ENCODE results near the gene ITPK1. TPM values are rescaled to one million over a fixed set of nuclear protein-coding genes. Genes with fewer than 3 reads are reported as not detected.

The ITPK1 gene
- polyA plus RNA-seq, 4 donors = 98.8 to 153 (median 138) TPM

GRCh38 chr14:93005135-93005813 is 110.5 kb downstream of the ITPK1 start:
- Histone ChIP-seq H3K4me3 (ENCODE audit: low read depth in 1 of 3, low read length in 3 of 3) (no peak overlapping the region), H3K27ac (ENCODE audit: low read depth in 1 of 3, low read length in 2 of 3) (no peak overlapping the region), H3K9me3 (ENCODE audit: control insufficient read depth in 2 of 2, insufficient read depth in 1 of 2, low read depth in 1 of 2, low read length in 1 of 2) (no peaks in the 10 kb centered on the region), H3K27me3 (ENCODE audit: control insufficient read depth in 3 of 3, insufficient read depth in 3 of 3, low read length in 3 of 3) (no peaks in the 10 kb centered on the region), H3K4me1 (ENCODE audit: control insufficient read depth in 3 of 3, insufficient read depth in 2 of 3, low read depth in 1 of 3, low read length in 2 of 3) (peaks cover 3 to 23% (median 11%) of the 10 kb centered on the region in 3 donors), H3K36me3 (ENCODE audit: control insufficient read depth in 3 of 3, insufficient read depth in 2 of 3, low read depth in 1 of 3, low read length in 3 of 3) (peaks cover 0 to 91% (median 0%) of the 10 kb centered on the region in 3 donors)
- no peak for DNase-seq
- FAIRE-seq = no peak
- WGBS, 3 donors = 86 to 90% (median 87%) methylated on average over 7 of the region's 7 CpGs

GRCh38 chr14:93004699-93005082 is 111.0 kb downstream of the ITPK1 start:
- H3K36me3 ChIP-seq (ENCODE audit: control insufficient read depth in 3 of 3, insufficient read depth in 2 of 3, low read depth in 1 of 3, low read length in 3 of 3) = peaks cover 0 to 87% (median 0%) of the 10 kb centered on the region in 3 donors
- no peak for FAIRE-seq
- H3K27ac ChIP-seq (ENCODE audit: low read depth in 1 of 3, low read length in 2 of 3) = no peak overlapping the region
- no peaks in the 10 kb centered on the region for H3K9me3 ChIP-seq (ENCODE audit: control insufficient read depth in 2 of 2, insufficient read depth in 1 of 2, low read depth in 1 of 2, low read length in 1 of 2)
- no peak overlapping the region for H3K4me3 ChIP-seq (ENCODE audit: low read depth in 1 of 3, low read length in 3 of 3)
- peaks cover 0 to 19% (median 10%) of the 10 kb centered on the region in 3 donors for H3K4me1 ChIP-seq (ENCODE audit: control insufficient read depth in 3 of 3, insufficient read depth in 2 of 3, low read depth in 1 of 3, low read length in 2 of 3)
- no peaks in the 10 kb centered on the region for H3K27me3 ChIP-seq (ENCODE audit: control insufficient read depth in 3 of 3, insufficient read depth in 3 of 3, low read length in 3 of 3)
- no peak for DNase-seq
- 90 to 99% (median 94%) methylated on average over 7 of the region's 7 CpGs for WGBS, 3 donors

GRCh38 chr14:93003945-93004698 is 111.6 kb downstream of the ITPK1 start:
- peaks cover 0 to 87% (median 0%) of the 10 kb centered on the region in 3 donors for H3K36me3 ChIP-seq (ENCODE audit: control insufficient read depth in 3 of 3, insufficient read depth in 2 of 3, low read depth in 1 of 3, low read length in 3 of 3)
- no peaks in the 10 kb centered on the region for H3K27me3 ChIP-seq (ENCODE audit: control insufficient read depth in 3 of 3, insufficient read depth in 3 of 3, low read length in 3 of 3)
- 90 to 93% (median 93%) methylated on average over 18 of the region's 18 CpGs for WGBS, 3 donors
- no peak overlapping the region for H3K27ac ChIP-seq (ENCODE audit: low read depth in 1 of 3, low read length in 2 of 3)
- DNase-seq = no peak
- peaks cover 0 to 19% (median 10%) of the 10 kb centered on the region in 3 donors for H3K4me1 ChIP-seq (ENCODE audit: control insufficient read depth in 3 of 3, insufficient read depth in 2 of 3, low read depth in 1 of 3, low read length in 2 of 3)
- no peak for FAIRE-seq
- no peak overlapping the region for H3K4me3 ChIP-seq (ENCODE audit: low read depth in 1 of 3, low read length in 3 of 3)
- H3K9me3 ChIP-seq (ENCODE audit: control insufficient read depth in 2 of 2, insufficient read depth in 1 of 2, low read depth in 1 of 2, low read length in 1 of 2) = no peaks in the 10 kb centered on the region

- no peak for FAIRE-seq
- H3K9me3 ChIP-seq (ENCODE audit: control insufficient read depth in 2 of 2, insufficient read depth in 1 of 2, low read depth in 1 of 2, low read length in 1 of 2) = no peaks in the 10 kb centered on the region
- no peak overlapping the region for H3K27ac ChIP-seq (ENCODE audit: low read depth in 1 of 3, low read length in 2 of 3)
- no peak for DNase-seq
- no peak overlapping the region for H3K4me3 ChIP-seq (ENCODE audit: low read depth in 1 of 3, low read length in 3 of 3)
- WGBS, 3 donors = 84 to 91% (median 84%) methylated on average over 5 of the region's 5 CpGs
- H3K4me1 ChIP-seq (ENCODE audit: control insufficient read depth in 3 of 3, insufficient read depth in 2 of 3, low read depth in 1 of 3, low read length in 2 of 3) = peaks cover 0 to 11% (median 8%) of the 10 kb centered on the region in 3 donors
- peaks cover 0 to 84% (median 2%) of the 10 kb centered on the region in 3 donors for H3K36me3 ChIP-seq (ENCODE audit: control insufficient read depth in 3 of 3, insufficient read depth in 2 of 3, low read depth in 1 of 3, low read length in 3 of 3)
- no peaks in the 10 kb centered on the region for H3K27me3 ChIP-seq (ENCODE audit: control insufficient read depth in 3 of 3, insufficient read depth in 3 of 3, low read length in 3 of 3)
These were observed 112.8 kb downstream of the ITPK1 start for GRCh38 chr14:93002851-93003298.

- 95 to 99% (median 99%) methylated on average over 6 of the region's 6 CpGs for WGBS, 3 donors
- FAIRE-seq = no peak
These were observed 113.7 kb downstream of the ITPK1 start for GRCh38 chr14:93002049-93002448.

GRCh38 chr14:92998946-92999345 is 116.8 kb downstream of the ITPK1 start:
- FAIRE-seq (no peak), DNase-seq (no peak)
- H3K27ac ChIP-seq (ENCODE audit: low read depth in 1 of 3, low read length in 2 of 3) = no peak overlapping the region
- WGBS, 3 donors = 91 to 95% (median 93%) methylated on average over 10 of the region's 10 CpGs
- peaks cover 0 to 81% (median 4%) of the 10 kb centered on the region in 3 donors for H3K36me3 ChIP-seq (ENCODE audit: control insufficient read depth in 3 of 3, insufficient read depth in 2 of 3, low read depth in 1 of 3, low read length in 3 of 3)
- no peaks in the 10 kb centered on the region for H3K27me3 ChIP-seq (ENCODE audit: control insufficient read depth in 3 of 3, insufficient read depth in 3 of 3, low read length in 3 of 3)
- no peaks in the 10 kb centered on the region for H3K9me3 ChIP-seq (ENCODE audit: control insufficient read depth in 2 of 2, insufficient read depth in 1 of 2, low read depth in 1 of 2, low read length in 1 of 2)
- no peak overlapping the region for H3K4me3 ChIP-seq (ENCODE audit: low read depth in 1 of 3, low read length in 3 of 3)
- peaks cover 0 to 18% (median 0%) of the 10 kb centered on the region in 3 donors for H3K4me1 ChIP-seq (ENCODE audit: control insufficient read depth in 3 of 3, insufficient read depth in 2 of 3, low read depth in 1 of 3, low read length in 2 of 3)

More at GRCh38 chr14:93002049-93002448, 113.7 kb downstream of the ITPK1 start:
- Histone ChIP-seq H3K4me1 (ENCODE audit: control insufficient read depth in 3 of 3, insufficient read depth in 2 of 3, low read depth in 1 of 3, low read length in 2 of 3) (peaks cover 0 to 11% (median 3%) of the 10 kb centered on the region in 3 donors), H3K9me3 (ENCODE audit: control insufficient read depth in 2 of 2, insufficient read depth in 1 of 2, low read depth in 1 of 2, low read length in 1 of 2) (no peaks in the 10 kb centered on the region), H3K27me3 (ENCODE audit: control insufficient read depth in 3 of 3, insufficient read depth in 3 of 3, low read length in 3 of 3) (no peaks in the 10 kb centered on the region), H3K27ac (ENCODE audit: low read depth in 1 of 3, low read length in 2 of 3) (no peak overlapping the region), H3K36me3 (ENCODE audit: control insufficient read depth in 3 of 3, insufficient read depth in 2 of 3, low read depth in 1 of 3, low read length in 3 of 3) (peaks cover 0 to 81% (median 2%) of the 10 kb centered on the region in 3 donors), H3K4me3 (ENCODE audit: low read depth in 1 of 3, low read length in 3 of 3) (no peak overlapping the region)
- DNase-seq = no peak

- H3K27ac ChIP-seq (ENCODE audit: low read depth in 1 of 3, low read length in 2 of 3) = peak overlapping the region in 2 of 3 donors; percentile 9 to 46
- DNase-seq (no peak), FAIRE-seq (no peak)
- H3K9me3 ChIP-seq (ENCODE audit: control insufficient read depth in 2 of 2, insufficient read depth in 1 of 2, low read depth in 1 of 2, low read length in 1 of 2) = no peaks in the 10 kb centered on the region
- peaks cover 0 to 82% (median 6%) of the 10 kb centered on the region in 3 donors for H3K36me3 ChIP-seq (ENCODE audit: control insufficient read depth in 3 of 3, insufficient read depth in 2 of 3, low read depth in 1 of 3, low read length in 3 of 3)
- H3K27me3 ChIP-seq (ENCODE audit: control insufficient read depth in 3 of 3, insufficient read depth in 3 of 3, low read length in 3 of 3) = no peaks in the 10 kb centered on the region
- H3K4me3 ChIP-seq (ENCODE audit: low read depth in 1 of 3, low read length in 3 of 3) = no peak overlapping the region
- 75 to 91% (median 87%) methylated on average over 14 of the region's 14 CpGs for WGBS, 3 donors
- peaks cover 0 to 23% (median 0%) of the 10 kb centered on the region in 3 donors for H3K4me1 ChIP-seq (ENCODE audit: control insufficient read depth in 3 of 3, insufficient read depth in 2 of 3, low read depth in 1 of 3, low read length in 2 of 3)
These were observed 118.2 kb downstream of the ITPK1 start for GRCh38 chr14:92997343-92998061.

- Histone ChIP-seq H3K4me1 (ENCODE audit: control insufficient read depth in 3 of 3, insufficient read depth in 2 of 3, low read depth in 1 of 3, low read length in 2 of 3) (peaks cover 0 to 33% (median 0%) of the 10 kb centered on the region in 3 donors), H3K27ac (ENCODE audit: low read depth in 1 of 3, low read length in 2 of 3) (no peak overlapping the region), H3K36me3 (ENCODE audit: control insufficient read depth in 3 of 3, insufficient read depth in 2 of 3, low read depth in 1 of 3, low read length in 3 of 3) (peaks cover 0 to 86% (median 11%) of the 10 kb centered on the region in 3 donors), H3K4me3 (ENCODE audit: low read depth in 1 of 3, low read length in 3 of 3) (no peak overlapping the region), H3K27me3 (ENCODE audit: control insufficient read depth in 3 of 3, insufficient read depth in 3 of 3, low read length in 3 of 3) (no peaks in the 10 kb centered on the region), H3K9me3 (ENCODE audit: control insufficient read depth in 2 of 2, insufficient read depth in 1 of 2, low read depth in 1 of 2, low read length in 1 of 2) (peaks cover 0 to 1% of the 10 kb centered on the region in 2 donors)
- no peak for DNase-seq
- 87 to 92% (median 89%) methylated on average over 9 of the region's 9 CpGs for WGBS, 3 donors
- FAIRE-seq = no peak
These were observed 120.1 kb downstream of the ITPK1 start for GRCh38 chr14:92995620-92996019.

Measured in small intestine (tissue), 7 donors.